Stimulated activated CD4-positive, alpha-beta T cell treated with anti-CD3 and anti-CD28 coated beads, Interleukin-2, amount 100 ng/mL, for 48 hours (primary cell): Measurements from ENCODE around the gene SRSF2.
"Not testable (repeated sequence)": the region's sequence is repeated elsewhere in the genome, so short reads cannot be mapped to it uniquely, and the experiment has no call there.

Source experiments
- DNase-seq, 2 donors: peaks; one replicate each; pipeline ENCODE4 v3.0.0-alpha.2; 2020

The SRSF2 gene

DNA sequence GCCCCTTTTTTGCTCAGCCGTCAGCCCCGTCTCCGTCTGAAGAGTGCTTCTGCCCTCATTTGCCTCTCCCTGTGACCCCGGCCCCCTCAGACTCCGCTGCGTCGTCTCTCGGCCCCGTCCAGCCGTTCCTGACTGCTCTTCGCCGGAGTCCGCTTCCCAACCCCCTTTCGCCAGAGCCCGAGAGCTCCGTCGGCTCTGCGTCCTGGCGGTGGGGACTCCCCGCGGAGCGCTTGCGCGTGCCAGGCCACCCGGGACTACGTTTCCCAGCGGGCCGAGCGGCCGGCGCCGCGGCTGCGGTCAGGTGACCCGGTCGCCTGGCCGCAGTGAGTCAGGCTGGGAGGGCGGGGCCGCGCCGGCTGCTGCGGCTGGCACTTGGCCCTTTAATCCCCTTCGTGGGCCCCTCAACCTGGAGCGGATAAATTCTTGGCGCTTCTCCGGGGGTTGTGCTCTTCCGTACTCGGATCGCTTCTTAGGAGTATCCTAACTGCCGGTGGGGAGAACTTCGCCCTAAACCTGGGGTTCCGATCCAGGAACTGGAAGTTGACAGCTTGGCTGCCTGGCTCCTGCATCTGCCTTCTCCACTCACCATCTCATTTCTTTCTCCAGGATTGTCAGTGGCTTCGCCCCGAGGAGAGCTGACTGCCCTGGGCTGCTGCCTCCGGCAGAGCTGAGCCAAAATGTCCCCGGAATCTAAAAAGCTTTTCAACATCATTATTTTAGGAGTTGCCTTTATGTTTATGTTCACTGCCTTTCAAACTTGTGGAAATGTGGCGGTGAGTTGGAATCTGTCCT is 741 bp upstream of the SRSF2 start, which contains the start of gene MFSD11:
Gene MFSD11, plus strand, starts transcription at position 444 of the 792 bp plus-strand sequence. Its CDS starts 234 bp downstream, at position 678.
- DNase-seq: peak; percentile 81 to 88

- peak; percentile 51 for DNase-seq
Observed at GRCh38 chr17:76736349-76737081, 616 bp downstream of the SRSF2 start.

- no peak for DNase-seq
Observed at GRCh38 chr17:76735586-76736348, 1.4 kb downstream of the SRSF2 start.

- DNase-seq: no peak
Observed at GRCh38 chr17:76735006-76735405, 2.1 kb downstream of the SRSF2 start.

- no peak for DNase-seq
Observed at GRCh38 chr17:76734080-76734840, 2.9 kb downstream of the SRSF2 start.

DNA sequence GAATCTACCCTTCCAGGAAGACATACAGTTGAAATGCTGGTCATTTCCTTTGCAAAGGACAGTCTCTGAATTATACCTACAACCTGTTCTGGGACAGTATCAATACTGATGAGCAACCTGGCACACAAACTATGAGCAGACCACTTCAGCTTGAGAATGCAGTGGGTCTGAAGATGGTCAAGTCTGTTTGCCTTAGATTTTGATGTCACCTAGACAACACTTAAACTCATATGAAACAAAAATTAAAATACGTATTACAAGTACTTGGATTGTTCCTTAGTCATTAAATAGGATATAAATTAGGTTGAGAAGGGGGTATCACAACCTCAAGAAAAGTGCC is 3.5 kb downstream of the SRSF2 start:
- no peak for DNase-seq

DNA sequence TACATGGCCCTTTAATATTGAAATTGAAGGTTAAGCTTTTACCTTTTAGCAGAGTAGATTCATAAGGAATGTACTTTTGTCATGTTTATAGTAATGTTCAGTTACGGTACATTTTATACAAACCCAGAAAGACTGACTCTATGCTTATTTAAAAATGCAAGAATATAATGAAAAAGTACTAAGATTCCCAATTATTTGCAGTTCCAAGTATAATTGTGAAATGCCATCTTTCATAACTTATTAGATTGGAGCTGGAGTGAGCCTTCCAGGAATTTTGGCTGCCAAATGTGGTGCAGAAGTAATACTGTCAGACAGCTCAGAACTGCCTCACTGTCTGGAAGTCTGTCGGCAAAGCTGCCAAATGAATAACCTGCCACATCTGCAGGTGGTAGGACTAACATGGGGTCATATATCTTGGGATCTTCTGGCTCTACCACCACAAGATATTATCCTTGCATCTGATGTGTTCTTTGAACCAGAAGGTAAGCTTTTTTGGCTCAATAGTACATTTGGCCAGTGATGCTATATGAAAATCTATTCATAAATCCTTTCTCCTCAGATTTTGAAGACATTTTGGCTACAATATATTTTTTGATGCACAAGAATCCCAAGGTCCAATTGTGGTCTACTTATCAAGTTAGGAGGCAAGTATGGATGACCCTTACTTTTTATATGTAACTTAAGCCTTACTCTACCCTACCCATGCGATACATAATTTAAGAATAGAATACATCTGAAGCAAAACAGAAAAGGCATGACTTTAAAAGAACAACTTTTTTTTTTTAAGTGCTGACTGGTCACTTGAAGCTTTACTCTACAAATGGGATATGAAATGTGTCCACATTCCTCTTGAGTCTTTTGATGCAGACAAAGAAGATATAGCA is 4.2 kb downstream of the SRSF2 start:
- no peak for DNase-seq

- not testable (repeated sequence) for DNase-seq
Observed at GRCh38 chr17:76731800-76732733, 5.1 kb downstream of the SRSF2 start.

- no peak for DNase-seq
Observed at GRCh38 chr17:76727745-76728456, 9.2 kb downstream of the SRSF2 start.

DNA sequence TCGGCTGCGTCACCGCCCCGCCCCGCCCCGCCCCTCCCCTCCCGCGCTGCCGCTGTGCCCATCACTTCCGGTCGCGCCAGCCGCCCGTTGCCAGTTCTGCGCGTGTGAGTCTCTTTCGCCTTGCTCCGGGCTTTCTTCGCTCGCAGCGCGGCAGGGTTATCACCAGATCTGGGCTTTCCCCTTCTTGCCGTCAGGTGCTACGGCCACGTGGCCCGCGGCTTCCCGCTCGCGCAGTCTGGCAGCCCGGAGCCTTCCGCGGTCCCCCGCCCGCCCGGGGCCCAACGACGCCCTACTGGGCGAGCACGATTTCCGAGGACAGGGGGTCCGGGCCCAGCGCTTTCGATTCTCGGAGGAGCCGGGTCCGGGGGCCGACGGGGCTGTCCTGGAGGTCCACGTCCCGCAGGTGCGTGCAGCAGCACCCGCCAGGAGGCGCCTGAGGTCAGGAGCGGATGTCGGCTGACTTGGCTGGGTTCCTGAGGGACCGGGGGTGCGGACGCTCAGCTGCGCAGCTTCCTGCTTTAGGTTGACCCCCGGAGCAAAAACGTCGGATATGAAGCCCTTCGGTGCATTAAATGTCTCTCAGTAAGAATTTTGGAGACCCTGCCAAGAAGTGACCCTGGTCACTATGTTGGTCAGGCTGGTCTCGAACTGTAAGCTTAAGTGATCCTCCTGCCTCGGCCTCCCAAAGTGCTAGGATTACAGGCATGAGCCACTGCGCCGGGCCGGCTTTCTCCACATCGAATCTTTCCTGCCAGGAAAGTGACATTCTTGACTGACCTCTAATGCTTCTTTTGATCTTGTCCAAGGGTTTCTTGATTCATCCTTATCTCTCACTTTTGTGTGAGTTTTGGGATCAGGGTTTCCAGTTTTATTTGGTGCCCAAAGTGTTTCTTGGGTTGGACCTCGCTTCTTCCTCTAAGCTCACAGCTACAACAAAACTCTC is 10.1 kb downstream of the SRSF2 start, which contains the start of gene METTL23:
Gene METTL23, plus strand, starts transcription at position 64 of the 943 bp plus-strand sequence. CDS start 2,872 bp downstream, outside the sequence.
- peak; percentile 71 for DNase-seq

DNA sequence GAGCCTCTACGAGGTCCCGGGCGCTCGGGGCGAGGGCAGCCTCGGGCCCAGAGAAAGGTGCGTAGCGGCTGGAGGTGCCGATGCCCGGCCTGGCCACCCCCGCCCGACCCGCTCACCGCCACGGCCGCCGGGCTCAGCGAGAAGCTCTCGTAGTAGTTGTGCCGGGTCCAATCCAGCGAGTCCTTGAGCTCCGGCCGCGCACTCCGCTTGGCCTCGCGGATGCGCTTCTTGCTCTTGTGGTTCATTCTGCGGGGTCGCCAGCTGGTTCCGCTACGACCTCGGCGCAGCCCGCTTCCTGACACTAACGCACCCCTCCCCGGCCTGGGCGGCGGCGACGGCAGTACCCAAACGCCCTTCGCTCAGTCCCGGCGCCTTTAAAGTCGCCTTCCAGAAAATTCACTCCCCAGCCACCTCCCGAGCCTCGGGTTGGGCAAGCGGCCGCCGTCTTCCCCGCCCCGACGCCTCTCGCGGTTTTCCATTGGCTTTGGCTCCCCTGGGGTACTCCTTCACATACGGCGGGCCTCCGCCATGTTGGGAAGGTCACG is 10.8 kb downstream of the SRSF2 start, which contains the start of gene JMJD6:
Gene JMJD6, minus strand, starts transcription at position 376 of the 545 bp plus-strand sequence. Its CDS starts 131 bp downstream, at position 245.
- peak; percentile 86 to 87 for DNase-seq

DNA sequence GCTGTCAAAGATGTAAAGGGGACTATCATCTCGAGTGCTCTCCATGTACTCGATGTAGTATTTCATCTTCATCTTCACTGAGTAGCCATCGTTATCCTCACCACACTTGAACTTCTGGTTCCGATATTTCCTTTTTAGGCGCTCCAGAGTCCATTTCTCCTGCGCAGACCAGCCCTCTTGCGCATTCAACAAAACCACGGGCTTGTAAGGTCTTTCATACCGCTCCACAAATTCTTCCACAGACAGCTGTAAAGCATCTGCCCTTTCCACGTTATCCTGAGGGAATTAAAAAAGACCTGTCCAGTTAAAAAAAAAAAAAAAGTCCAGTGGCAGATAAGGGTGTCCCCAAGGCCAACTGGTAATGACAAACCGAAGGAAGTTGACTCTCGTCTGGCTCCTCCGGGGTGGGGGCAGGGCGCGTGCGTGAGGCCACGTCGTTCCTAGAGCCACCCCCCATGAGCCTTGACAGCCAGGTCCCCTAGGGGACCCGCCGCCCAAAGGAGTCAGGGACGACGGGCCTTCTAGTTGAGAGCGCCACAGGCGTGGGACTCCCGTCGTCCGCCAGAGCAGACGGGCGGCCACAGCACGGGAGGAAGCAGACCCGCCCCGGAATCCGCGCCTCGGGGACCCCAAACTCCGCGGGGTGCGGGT is 11.4 kb downstream of the SRSF2 start:
- DNase-seq: peak; percentile 59 to 67

GRCh38 chr17:76723812-76724211 is 13.3 kb downstream of the SRSF2 start:
- no peak for DNase-seq

DNA sequence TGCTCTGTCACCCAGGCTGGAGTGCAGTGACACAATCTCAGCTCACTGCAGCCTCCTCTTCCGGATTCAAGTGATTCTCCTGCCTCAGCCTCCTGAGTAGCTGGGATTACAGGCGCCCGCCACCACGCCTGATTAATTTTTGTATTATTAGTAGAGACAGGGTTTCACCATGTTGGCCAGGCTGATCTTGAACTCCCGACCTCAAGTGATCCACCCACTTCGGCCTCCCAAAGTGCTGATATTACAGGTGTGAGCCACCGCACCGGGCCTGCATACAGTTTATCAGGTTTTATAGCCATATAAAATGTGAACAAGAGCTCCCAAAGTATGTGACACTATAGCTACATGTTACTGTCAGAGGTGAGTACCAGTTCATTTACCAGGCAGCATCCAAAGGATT is 14.2 kb downstream of the SRSF2 start:
- not testable (repeated sequence) for DNase-seq

DNA sequence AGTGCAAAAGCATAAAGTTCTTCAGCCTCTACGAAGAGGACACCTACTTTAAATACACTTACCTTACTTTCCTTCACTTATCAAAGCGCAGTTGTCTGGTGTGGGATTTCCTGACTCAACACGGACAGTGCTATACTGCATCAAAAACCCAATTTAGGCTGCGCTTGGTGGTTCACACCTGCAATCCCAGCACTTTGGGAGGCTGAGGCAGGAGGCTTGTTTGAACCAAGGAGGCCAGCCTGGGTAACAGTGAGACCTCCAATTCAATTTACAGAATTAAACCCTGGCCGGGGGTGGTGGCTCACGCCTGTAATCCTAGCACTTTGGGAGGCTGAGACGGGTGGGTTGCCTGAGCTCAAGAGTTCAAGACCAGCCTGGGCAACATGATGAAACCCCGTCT is 14.9 kb downstream of the SRSF2 start:
- DNase-seq: no peak

DNA sequence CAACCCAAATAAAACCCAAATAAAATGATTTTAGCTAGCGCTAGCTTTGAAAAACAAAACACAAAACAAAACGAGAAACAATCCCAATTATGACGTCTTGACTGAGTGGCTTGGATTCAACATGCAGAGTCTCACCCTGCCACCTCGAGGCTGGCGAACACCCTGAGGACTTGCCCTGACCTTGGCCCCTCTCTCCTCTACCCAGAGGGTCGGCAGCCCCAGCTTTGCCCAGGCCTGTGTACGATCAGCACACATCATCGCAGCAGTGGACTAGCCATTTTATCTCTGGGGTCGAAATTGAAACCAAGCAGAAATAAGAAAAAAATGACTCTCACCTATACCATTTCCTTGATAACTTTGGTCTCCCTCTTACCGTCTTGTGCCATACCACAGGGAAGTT is 15.7 kb downstream of the SRSF2 start:
- DNase-seq: no peak

GRCh38 chr17:76720941-76721340 is 16.2 kb downstream of the SRSF2 start:
- no peak for DNase-seq
